NCI-H345 treated with DMSO at 0.1 percent for 48 hours (cell line): Measurements from ENCODE around the gene TCP11L1.
"Not testable (repeated sequence)": the region's sequence is repeated elsewhere in the genome, so short reads cannot be mapped to it uniquely, and the experiment has no call there.

Experiments
- DNase-seq: peaks from one replicate; lab custom pipeline; 2025; ENCODE audit not compliant: unreplicated experiment; lab: John Stamatoyannopoulos, UW

TCP11L1 gene

GRCh38 chr11:33029218-33029617, 10.2 kb upstream of the TCP11L1 start:
- not testable (repeated sequence) for DNase-seq

GRCh38 chr11:33033493-33033892, 5.9 kb upstream of the TCP11L1 start:
- no peak for DNase-seq

- no peak for DNase-seq
Measured at GRCh38 chr11:33035011-33035410, 4.4 kb upstream of the TCP11L1 start.

GRCh38 chr11:33040033-33040861, 875 bp downstream of the TCP11L1 start:
- DNase-seq, result peak; percentile 53

- DNase-seq, result no peak
Measured at GRCh38 chr11:33040862-33041453, 1.6 kb downstream of the TCP11L1 start.

GRCh38 chr11:33043221-33043830, 4.0 kb downstream of the TCP11L1 start:
- DNase-seq, result no peak

GRCh38 chr11:33044285-33044756, 4.9 kb downstream of the TCP11L1 start:
- DNase-seq, result no peak

GRCh38 chr11:33045551-33046255, 6.3 kb downstream of the TCP11L1 start:
- DNase-seq, result no peak

GRCh38 chr11:33048701-33049100, 9.3 kb downstream of the TCP11L1 start:
- DNase-seq, result not testable (repeated sequence)

GRCh38 chr11:33049565-33050408, 10.4 kb downstream of the TCP11L1 start:
- peak; percentile 39 for DNase-seq

- DNase-seq, result no peak
Measured at GRCh38 chr11:33052231-33052630, 12.9 kb downstream of the TCP11L1 start.

GRCh38 chr11:33055375-33055774, 16.0 kb downstream of the TCP11L1 start:
- no peak for DNase-seq

GRCh38 chr11:33057284-33057683, 17.9 kb downstream of the TCP11L1 start:
- DNase-seq, result no peak

- no peak for DNase-seq
Measured at GRCh38 chr11:33059331-33060007, 20.1 kb downstream of the TCP11L1 start.

- DNase-seq, result no peak
Measured at GRCh38 chr11:33060271-33060670, 20.9 kb downstream of the TCP11L1 start.

- DNase-seq, result no peak
Measured at GRCh38 chr11:33062137-33062536, 22.8 kb downstream of the TCP11L1 start.

GRCh38 chr11:33063326-33063881, 24.0 kb downstream of the TCP11L1 start:
- no peak for DNase-seq

- DNase-seq, result no peak
Measured at GRCh38 chr11:33064033-33064825, 24.9 kb downstream of the TCP11L1 start.

GRCh38 chr11:33064866-33065265, 25.5 kb downstream of the TCP11L1 start:
- no peak for DNase-seq
